HG02642 (cell line): ENCODE data around the gene KLHDC7B.
A peak's percentile ranks its signal among the peaks of the same experiment; 100 is the strongest.

ENCODE experiments used
- ATAC-seq: cut with Tn5 transposase; IDR thresholded peaks from one replicate; pipeline ENCODE4 v1.9.1; 2021; ENCODE audit warnings: mild to moderate bottlenecking; ENCODE audit not compliant: unreplicated experiment, poor library complexity

Gene KLHDC7B

GRCh38 chr22:50546326-50547262 is 895 bp downstream of the KLHDC7B start:
- ATAC-seq, result no peak

GRCh38 chr22:50547263-50547985 is 1.7 kb downstream of the KLHDC7B start:
- no peak for ATAC-seq

GRCh38 chr22:50548040-50548920 is 2.6 kb downstream of the KLHDC7B start:
- no peak for ATAC-seq

GRCh38 chr22:50548921-50549790 is 3.5 kb downstream of the KLHDC7B start:
- ATAC-seq, result no peak

GRCh38 chr22:50550395-50550794 is 4.7 kb downstream of the KLHDC7B start:
- ATAC-seq, result no peak

GRCh38 chr22:50551160-50551752 is 5.6 kb downstream of the KLHDC7B start:
- ATAC-seq, result no peak

- ATAC-seq, result no peak
Observed at GRCh38 chr22:50553310-50553709, 7.6 kb downstream of the KLHDC7B start.

GRCh38 chr22:50556703-50557102 is 11.0 kb downstream of the KLHDC7B start:
- ATAC-seq, result no peak

- no peak for ATAC-seq
Observed at GRCh38 chr22:50560034-50560433, 14.3 kb downstream of the KLHDC7B start.

GRCh38 chr22:50561401-50562358 is 16.0 kb downstream of the KLHDC7B start:
- ATAC-seq, result no peak

- peak; percentile 95 for ATAC-seq
Observed at GRCh38 chr22:50562523-50563412, 17.1 kb downstream of the KLHDC7B start, which contains the start of gene SYCE3. Gene SYCE3, minus strand, starts transcription at chr22:50562919. Its CDS starts 6,514 bp downstream, at chr22:50556405.

- no peak for ATAC-seq
Observed at GRCh38 chr22:50563413-50564160, 17.9 kb downstream of the KLHDC7B start.

GRCh38 chr22:50564289-50564688 is 18.6 kb downstream of the KLHDC7B start:
- ATAC-seq, result no peak

- no peak for ATAC-seq
Observed at GRCh38 chr22:50567721-50568252, 22.1 kb downstream of the KLHDC7B start.

- ATAC-seq, result no peak
Observed at GRCh38 chr22:50568626-50569025, 22.9 kb downstream of the KLHDC7B start.

GRCh38 chr22:50569041-50569459 is 23.4 kb downstream of the KLHDC7B start:
- no peak for ATAC-seq
